ENCODE data around the gene MIPEP. TPM values are rescaled to one million over a fixed set of nuclear protein-coding genes. Genes with fewer than 3 reads are reported as not detected.

Gene MIPEP
- polyA plus RNA-seq, 4 donors, result 30.2 to 35.5 (median 32.1) TPM

DNA sequence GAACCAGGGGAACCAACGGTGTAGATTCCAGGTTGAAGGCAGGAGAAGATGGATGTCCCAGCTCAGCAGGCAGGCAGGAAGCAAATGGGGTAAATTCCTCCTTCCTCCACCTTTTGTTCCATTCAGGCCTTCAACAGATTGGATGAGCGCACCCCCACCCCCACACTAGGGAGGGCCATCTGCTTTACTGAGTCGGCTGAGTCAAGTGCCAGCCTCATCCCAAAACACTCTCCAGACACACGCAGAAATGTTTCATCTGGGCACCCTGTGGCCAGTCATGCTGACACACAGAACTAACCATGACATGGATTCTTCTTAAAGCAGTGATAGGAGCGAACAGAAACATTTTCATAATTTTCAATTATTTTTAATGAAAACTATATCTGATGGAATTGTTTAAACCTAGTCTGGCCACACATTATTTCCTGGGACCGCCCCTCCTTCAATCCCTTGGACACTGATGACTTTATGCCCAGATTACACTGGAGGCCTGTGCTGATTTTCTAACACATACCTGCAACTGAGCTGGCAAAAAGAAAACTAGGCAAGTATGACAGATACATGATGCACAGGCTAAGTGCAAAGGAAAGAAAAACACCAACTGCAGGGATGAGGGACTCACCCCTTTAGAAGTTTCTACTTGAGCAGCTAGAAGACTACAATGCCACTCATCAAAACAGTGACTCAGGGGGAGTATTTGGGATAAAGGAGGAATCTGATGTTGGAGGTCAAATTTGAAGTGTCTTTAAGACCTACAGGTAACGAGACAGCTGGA lies 164.8 kb downstream of the MIPEP start:
- no peak for DNase-seq (ENCODE audit: low read depth in 4 of 4, low spot score in 3 of 4)

DNA sequence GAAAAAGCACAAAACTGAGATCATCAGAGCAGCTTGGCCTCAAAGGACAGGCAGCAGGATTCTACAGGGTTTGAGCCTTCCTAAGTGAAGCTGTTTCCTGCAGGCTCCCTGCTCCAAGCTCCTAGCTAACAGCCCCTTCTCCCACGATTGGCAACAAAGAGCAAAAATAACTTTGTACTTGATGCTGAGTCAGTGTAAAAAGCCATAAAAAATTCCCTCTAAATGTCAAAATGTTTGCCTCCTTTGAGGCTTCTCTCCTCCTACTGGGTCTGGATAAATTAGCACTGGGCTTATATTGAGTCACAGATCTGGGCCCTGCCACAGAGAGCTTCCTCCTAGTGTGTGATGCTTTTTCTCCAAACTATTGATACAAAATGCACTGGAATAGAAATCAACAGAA lies 165.7 kb downstream of the MIPEP start:
- no peak for DNase-seq (ENCODE audit: low read depth in 4 of 4, low spot score in 3 of 4)

DNA sequence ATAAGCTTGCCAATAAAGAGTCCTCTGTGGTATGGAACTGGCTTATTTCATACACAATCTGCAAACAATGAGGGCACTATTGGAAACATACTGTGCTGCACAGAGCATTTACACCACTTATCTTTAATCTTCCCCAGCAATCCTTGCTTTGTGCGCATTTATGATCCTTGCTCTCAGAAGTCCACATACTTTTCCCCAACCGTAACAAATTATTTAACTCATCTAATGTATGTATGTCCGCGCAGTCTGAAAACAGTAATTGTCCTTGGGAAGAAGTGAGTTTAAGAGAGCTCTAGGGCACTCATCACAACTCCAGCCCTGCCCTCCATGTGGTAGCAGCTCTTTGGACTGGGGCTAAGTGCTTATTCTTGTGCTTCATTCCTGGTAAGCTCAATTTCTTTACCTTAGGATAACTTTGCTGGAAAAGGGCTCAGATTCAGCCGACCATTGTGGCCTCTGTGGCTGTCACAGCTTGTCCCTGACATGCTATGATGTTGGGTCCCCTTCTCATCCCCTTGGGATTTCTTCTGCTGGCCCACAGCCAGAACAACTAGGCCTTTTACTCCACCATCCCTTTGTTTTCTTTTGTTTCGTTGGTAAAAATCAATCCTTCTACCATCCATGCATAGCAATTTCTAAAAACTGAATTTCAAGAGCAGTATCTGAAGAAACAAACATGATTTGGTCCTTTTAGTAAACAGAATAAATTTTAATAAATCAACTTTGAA lies 166.3 kb downstream of the MIPEP start:
- no peak for DNase-seq (ENCODE audit: low read depth in 4 of 4, low spot score in 3 of 4)

DNA sequence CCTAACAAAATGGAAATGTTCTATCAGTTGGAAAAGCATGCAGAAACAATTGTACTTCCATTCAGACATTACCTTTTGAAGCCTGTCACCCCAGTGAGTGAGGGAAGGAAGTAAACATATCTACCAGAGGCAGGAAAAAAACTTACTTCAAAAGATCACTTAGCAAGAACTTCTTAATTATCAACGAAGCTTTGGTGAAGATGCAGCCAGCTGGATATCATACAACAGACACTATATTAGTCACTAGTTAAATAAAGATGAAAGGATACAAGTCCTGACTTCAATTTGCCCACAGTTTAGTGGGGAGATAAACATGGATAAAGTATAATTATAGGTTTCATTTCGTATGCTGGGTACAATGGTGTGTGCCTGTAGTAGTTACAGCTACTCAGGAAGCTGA lies 170.2 kb downstream of the MIPEP start:
- no peak for DNase-seq (ENCODE audit: low read depth in 4 of 4, low spot score in 3 of 4)

DNA sequence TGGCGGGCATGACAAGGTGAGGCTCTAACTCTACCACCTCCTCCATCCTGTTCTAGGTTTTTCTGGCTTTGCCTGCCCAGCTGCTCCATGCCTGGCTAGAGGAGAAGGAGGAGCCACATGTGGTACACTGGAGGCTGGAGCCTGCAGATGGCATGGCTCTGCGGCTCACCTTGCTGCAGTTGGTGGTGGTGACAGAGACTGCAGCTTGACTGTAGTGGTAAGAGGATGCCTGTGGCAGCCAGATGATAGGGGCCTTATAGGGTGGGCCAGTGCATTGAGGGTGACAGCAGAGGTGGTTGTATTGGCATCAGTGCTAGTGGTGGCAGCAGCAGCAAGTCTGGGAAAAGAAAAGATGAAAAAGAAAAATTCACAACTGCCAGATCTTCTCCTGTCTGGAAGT lies 172.8 kb downstream of the MIPEP start:
- DNase-seq (ENCODE audit: low read depth in 4 of 4, low spot score in 3 of 4), result no peak

DNA sequence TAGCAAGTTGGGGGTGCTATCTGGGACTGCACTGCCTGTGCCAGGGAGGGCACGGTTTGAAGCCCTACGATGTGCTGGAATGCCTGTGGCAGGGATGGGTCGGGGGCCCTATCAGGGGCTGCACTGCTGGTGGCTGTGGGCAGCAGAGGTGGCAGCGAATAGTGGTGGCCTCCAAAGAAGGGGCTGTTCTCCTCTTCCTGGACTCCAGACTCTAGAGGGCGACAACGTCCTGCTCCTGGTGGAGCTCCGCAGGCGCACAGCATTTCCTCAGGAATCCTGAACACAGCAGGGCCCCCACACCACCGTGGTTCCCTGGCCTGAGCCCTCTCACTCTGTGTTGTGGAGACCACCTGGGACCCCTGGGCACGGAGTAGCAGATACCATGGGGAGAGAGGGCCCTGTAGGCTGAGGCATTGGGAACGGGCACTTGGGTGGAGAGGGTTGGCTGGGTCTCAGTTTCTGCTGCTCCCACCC lies 173.4 kb downstream of the MIPEP start:
- DNase-seq (ENCODE audit: low read depth in 4 of 4, low spot score in 3 of 4), result no peak

DNA sequence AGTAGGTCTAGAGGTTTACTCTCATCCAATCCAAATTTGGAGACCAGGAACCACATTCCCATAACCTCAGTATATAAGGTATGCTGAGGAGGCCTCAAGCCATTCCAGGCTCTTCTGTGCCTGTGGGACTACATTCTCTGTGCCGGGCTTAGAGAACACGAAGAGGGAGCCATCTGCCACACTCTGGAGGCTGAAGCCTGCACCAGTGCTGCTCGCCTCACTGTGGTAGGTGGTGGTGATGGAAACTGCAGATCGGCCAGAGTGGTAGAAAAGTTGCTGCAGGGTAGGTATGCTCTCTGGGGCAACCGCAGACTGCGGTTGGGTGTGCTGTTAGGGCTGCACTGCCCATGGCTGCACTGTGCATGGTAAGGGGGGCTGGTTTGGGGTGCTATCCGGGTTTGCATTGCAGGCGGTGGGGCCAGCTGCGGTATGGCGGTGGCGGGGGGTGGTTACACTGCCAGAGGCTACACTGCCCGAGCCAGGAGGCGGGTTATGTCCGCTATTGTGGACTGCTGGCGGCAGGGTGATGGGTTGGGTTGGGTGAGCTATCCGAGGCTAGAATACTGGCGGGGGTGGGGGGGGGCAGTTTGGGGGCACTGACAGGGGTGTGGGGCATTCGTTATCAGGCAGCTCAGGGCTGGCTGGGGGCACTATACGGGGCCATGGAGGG lies 174.0 kb downstream of the MIPEP start:
- no peak for DNase-seq (ENCODE audit: low read depth in 4 of 4, low spot score in 3 of 4)

DNA sequence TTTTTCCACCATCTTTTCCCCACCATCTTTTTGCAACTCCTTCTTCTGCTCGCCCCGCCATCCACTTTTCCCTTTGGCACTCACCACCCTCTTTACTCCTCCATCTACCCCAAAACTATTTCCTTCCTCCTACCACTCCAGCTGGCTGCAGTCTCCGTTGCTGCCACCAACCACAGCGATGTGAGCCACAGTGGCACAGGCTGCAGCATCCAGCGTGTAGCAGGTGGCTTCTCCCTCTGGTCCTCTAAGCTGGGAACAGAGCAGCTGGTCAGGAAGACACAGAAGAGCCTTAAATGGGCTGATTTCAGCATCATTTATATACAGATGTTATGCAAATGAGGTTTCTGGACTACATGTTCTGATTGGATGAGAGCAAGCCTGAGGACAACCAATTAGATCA lies 174.5 kb downstream of the MIPEP start:
- no peak for DNase-seq (ENCODE audit: low read depth in 4 of 4, low spot score in 3 of 4)

DNA sequence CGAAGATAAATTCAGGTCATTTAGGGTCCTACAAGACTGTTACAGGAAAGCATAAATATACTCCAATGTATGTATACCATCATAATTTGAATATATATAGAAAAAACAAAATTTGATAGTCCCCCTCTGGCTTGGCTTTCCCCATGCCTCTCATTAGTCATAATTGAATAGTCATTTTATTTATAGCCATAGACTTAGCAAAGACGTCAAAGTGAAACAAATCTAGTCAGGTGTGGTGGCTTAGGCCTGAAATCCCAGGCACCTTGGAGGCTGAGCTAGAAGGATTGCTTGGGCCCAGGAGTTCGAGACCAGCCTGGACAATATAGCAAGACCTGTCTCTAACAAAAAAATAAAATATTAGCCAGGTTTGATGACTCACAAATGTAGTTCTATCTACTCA lies 177.8 kb downstream of the MIPEP start:
- DNase-seq (ENCODE audit: low read depth in 4 of 4, low spot score in 3 of 4), result no peak

DNA sequence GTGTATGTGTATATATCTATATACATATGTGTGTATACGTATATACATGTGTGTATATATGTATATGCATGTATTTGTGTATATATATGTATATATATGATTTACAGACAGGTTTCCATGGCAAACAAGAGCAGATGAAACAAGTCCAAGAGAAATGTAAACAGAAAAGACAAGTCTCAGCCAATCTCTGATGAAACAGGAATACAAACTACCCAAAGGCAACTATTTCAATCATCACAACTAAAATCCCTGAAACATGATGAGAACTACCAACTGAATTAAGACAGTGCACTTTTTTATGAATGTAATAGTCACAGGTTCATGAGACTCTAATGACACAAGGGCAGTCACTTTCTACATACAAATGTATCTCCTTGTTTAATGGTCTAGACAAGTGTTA lies 178.8 kb downstream of the MIPEP start:
- DNase-seq (ENCODE audit: low read depth in 4 of 4, low spot score in 3 of 4), result no peak

DNA sequence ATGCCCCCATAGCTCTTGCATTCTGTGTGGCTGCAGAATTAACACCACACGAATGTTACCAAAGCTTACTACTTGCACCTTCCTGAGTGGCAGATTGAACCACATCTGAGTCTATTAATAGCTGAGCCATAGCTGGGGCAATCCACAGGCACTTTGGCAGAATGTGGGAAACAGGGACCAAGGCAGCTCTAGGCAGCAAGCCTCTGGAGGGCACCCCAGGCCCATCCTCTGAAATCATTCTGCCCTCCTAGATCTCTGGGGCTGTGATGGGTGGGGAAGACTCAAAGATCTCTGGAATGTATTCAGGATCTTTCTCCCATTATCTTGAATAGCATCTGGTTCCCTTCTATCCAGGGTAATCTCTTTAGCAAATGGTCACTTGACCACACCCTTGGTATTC lies 179.7 kb downstream of the MIPEP start:
- no peak for DNase-seq (ENCODE audit: low read depth in 4 of 4, low spot score in 3 of 4)

DNA sequence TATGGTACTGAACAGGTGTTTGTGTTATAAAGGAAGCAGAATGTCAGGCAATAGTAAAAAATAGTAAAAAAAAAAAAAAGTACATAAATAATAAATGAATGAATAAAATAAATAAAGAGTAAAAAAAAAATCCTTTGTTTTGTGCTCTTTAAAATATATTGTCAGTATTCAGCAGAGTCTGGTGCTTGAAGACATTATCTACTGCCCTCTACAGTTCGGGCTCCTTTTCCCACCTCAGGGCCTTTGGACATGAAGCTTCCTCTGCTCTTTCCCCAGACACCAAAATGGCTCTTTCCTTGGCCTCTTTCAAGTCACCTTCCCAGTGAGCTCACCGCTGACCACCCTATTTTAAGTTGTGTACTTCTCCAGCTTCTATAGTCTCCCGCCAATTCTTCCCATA lies 181.5 kb downstream of the MIPEP start:
- no peak for DNase-seq (ENCODE audit: low read depth in 4 of 4, low spot score in 3 of 4)

DNA sequence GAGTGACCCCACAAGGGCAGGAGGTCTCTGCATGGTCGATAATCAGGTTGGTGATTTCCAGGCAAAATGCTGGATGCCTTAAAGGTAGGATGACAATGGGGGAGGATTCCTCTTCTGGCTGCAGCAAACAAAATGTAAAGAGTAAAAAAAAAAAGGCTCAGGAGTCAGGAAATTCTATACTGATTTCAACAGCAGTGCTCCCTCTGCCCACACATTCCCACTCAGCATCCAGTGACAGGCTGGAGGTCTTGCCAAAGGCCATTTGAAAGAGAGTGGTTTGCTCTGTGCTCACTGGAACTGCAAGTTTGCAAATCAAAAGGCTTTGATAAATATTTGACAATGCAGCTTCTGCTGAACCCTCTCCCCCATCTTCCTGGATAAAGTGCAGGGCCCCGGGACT lies 183.6 kb downstream of the MIPEP start:
- no peak for DNase-seq (ENCODE audit: low read depth in 4 of 4, low spot score in 3 of 4)

DNA sequence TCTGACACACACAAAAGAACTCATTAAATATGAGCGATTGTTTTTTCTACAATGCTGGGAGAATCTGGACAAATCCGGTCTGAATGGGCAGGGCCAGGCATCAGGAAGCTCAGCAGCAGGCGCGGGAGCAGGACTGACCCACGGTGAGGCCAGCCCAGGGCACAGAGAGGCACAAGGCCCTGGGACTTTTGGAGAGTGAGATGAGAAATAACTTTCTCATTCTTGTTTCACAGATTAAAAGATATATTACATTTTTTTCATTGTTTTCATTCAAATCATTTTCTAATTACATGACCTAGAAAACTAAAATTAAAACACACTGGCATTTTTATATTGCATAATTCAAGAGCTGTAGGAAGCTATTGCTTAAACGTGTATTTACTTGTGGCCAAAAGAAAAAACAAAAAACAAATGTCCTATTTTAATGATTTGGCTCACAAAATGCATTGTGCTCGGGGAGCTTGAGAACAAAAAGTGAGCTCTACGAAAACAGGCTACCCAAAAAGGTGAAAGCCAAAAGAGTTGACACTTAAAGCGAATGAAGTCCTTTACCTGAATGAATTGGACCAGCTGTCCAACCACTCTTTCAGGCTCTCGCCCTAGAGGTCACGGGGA lies 185.8 kb downstream of the MIPEP start:
- DNase-seq (ENCODE audit: low read depth in 4 of 4, low spot score in 3 of 4), result no peak

DNA sequence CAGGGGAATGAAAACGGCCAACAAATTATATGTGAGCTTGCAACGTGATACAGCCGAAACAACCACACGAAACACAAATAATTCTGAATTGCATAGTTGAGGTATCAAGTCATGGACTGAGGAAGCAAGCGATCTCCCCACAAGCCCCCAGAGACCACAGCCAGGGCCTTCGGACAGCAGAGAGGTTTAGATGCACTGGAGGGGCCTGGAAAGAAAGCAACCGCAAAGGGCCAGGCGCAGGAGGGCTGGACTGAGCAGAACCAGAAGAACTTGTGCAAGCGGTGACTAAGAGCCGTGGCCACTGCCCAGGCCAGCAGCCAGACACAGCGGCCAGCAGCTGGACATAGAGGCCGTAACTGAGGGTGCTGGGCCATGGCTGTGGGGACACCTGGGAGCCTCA lies 187.6 kb downstream of the MIPEP start:
- DNase-seq (ENCODE audit: low read depth in 4 of 4, low spot score in 3 of 4), result no peak

DNA sequence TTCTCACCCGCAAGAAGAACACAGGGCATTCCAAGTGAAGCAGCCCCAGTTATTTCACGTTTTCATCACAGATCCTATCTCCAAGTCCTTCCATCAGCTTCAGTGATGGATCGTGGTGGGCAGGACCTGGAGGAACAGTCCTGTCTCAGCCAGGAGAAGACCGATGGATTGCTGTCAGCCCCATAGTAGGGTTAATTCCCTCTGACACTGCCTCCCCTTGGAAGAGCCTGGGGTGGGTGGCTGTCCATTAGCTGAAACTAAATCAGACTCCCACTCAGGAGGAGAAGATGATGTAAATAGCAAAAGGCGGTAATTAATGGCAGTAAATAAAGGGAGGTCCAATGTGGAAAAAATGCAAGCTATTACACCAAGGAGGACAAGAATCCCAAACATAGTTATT lies 188.0 kb downstream of the MIPEP start:
- no peak for DNase-seq (ENCODE audit: low read depth in 4 of 4, low spot score in 3 of 4)

DNA sequence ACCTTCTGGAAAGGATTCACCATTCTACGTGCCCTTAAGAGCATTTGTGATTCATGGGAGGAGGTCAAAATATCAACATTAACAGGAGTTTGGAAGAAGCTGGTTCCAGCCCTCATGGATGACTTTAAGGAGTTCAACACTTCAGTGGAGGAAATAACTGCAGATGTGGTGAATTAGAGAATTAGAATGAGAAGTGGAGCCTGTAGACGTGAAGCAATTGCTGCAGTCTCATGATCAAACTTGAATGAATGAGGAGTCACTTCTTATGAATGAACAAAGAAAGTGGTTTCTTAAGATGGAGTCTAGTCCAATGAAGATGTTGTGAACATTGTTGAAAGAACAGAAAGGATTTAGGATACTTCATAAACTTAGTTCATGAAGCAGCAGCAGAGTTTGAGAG lies 189.9 kb downstream of the MIPEP start:
- no peak for DNase-seq (ENCODE audit: low read depth in 4 of 4, low spot score in 3 of 4)

DNA sequence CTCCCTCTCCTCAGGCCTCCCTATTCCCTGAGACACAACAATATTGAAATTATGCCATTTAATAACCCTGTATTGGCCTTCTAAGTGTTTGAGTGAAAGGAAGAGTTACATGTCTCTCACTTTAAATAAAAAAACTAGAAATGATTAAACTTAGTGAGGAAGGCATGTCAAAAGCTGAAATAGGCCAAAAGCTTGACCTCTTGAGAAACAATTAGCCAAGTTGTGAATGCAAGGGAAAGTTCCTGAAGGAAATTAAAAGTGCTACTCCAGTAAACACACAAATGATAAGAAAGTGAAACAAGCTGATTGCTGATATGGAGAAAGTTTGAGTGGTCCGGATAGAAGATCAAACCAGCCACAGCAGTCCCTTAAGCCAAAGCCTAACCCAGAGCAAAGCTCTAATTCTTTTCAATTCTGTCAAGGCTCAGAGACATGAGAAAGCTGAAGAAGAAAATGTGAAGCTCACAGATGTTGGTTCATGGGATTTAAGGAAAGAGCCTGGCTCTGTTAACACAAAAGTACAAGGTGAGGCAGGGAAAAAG lies 191.4 kb downstream of the MIPEP start:
- no peak for DNase-seq (ENCODE audit: low read depth in 4 of 4, low spot score in 3 of 4)

DNA sequence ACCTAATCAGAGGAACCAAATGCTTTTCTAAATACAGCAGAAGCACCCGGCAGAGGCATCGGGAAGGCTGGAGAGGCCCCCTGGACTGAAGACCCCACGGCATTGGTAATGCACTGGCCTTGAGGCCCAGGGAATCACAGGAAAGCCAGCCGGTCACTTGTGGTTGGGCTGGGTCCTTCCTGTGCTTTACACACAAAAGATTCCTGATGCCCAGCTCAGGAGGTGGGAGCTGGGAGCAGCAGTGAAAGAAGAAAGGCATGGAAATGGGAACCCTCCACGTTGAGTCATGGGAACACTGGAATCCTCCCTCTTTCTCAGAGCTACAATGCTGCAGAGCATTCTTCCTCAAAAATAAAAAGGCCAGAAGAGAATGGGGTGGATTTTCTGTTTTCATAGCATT lies 192.6 kb downstream of the MIPEP start:
- DNase-seq (ENCODE audit: low read depth in 4 of 4, low spot score in 3 of 4), result no peak

DNA sequence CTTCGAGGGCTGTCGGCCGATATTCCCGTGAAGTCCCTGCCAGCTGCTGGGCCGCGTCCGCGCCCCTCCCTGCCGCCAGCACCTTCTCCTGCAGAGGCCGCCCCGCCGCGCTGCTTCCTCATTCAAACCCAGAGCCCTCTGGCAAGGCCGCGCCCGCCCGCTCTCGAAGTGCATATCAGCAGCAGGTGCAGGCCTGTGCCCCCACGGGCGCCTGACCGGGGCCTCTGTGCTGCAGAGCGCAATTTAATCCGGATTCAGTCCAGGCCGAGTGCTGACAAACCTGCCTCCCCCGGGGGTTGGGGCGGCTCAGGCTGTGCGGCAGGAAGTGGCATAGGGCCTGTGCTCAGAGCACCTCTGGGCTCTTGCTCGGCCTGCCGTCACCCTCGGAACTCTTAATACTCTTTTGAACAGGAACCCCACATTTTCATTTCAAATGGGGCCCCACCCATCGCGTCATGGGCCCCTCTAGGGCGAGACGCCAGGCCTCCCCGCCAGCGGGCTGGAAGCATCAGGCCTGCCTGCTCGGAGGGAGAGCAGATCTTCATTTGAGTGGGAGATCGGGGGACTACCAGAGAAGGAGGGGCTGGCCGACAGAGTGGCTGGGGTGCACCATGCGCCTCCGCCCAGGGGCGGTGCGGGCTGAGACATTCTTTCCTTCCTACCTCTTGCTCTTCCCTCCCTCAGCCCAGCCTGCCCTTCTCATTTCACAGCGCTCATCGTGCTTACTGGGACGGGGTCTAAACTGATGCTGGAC lies 193.3 kb downstream of the MIPEP start:
- DNase-seq (ENCODE audit: low read depth in 4 of 4, low spot score in 3 of 4), result no peak
